ENCODE measurements around the gene GALNT9.

Gene GALNT9

GRCh38 chr12:132249689-132250478 lies 79.5 kb downstream of the GALNT9 start:
- in situ Hi-C loops (cut with HindIII; ENCODE audit: low sequenced_read_pairs), result no loop called here
- no peak overlapping the region for H3K4me3 ChIP-seq (ENCODE audit: low read depth, low read length)
- TF ChIP-seq, protein P1, sequence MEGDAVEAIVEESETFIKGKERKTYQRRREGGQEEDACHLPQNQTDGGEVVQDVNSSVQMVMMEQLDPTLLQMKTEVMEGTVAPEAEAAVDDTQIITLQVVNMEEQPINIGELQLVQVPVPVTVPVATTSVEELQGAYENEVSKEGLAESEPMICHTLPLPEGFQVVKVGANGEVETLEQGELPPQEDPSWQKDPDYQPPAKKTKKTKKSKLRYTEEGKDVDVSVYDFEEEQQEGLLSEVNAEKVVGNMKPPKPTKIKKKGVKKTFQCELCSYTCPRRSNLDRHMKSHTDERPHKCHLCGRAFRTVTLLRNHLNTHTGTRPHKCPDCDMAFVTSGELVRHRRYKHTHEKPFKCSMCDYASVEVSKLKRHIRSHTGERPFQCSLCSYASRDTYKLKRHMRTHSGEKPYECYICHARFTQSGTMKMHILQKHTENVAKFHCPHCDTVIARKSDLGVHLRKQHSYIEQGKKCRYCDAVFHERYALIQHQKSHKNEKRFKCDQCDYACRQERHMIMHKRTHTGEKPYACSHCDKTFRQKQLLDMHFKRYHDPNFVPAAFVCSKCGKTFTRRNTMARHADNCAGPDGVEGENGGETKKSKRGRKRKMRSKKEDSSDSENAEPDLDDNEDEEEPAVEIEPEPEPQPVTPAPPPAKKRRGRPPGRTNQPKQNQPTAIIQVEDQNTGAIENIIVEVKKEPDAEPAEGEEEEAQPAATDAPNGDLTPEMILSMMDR (IDR thresholded peaks at IDR 0.05; ENCODE audit: low read depth, low read length, missing control alignments), result no peak
- no peak for DNase-seq (ENCODE audit: low read depth)

- in situ Hi-C loops (cut with HindIII; ENCODE audit: low sequenced_read_pairs), result no loop called here
- no peak overlapping the region for H3K4me3 ChIP-seq (ENCODE audit: low read depth, low read length)
- DNase-seq (ENCODE audit: low read depth), result no peak
- TF ChIP-seq, protein P1 (IDR thresholded peaks at IDR 0.05; ENCODE audit: low read depth, low read length, missing control alignments), result no peak
Measured at GRCh38 chr12:132248453-132249167, 80.8 kb downstream of the GALNT9 start.

DNA sequence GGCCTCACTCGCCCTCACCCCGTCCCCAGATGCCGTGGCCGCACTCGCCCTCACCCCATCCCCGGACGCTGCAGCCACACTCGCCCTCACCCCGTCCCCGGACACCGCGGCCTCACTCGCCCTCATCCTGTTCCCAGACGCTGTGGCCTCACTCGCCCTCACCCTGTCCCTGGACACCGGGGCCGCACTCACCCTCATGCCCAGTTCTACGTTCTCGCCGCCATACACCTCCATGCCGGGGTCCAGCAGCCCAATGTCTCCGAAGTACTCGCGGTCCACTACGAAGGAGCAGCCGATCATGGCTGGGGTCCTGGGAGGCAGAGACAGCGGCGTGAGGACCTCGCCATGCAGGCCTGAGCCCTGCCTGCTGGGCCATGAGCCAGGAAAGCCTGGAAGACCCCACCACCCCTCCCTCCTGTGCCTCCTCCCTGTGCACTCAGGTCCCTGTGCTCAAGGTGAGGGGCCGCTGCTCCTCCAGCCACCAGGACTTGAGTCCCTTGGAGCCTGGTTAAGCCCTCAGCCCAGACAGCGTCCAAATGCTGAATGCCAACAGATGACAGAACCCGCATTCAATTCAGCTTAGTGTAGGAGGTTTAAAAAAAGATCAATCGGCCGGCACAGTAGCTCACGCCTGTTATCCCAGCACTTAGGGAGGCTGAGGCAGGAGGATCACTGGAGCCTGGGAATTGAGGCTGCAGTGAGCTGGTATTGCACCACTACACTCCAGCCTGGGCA lies 81.5 kb downstream of the GALNT9 start:
- DNase-seq (ENCODE audit: low read depth), result no peak

DNA sequence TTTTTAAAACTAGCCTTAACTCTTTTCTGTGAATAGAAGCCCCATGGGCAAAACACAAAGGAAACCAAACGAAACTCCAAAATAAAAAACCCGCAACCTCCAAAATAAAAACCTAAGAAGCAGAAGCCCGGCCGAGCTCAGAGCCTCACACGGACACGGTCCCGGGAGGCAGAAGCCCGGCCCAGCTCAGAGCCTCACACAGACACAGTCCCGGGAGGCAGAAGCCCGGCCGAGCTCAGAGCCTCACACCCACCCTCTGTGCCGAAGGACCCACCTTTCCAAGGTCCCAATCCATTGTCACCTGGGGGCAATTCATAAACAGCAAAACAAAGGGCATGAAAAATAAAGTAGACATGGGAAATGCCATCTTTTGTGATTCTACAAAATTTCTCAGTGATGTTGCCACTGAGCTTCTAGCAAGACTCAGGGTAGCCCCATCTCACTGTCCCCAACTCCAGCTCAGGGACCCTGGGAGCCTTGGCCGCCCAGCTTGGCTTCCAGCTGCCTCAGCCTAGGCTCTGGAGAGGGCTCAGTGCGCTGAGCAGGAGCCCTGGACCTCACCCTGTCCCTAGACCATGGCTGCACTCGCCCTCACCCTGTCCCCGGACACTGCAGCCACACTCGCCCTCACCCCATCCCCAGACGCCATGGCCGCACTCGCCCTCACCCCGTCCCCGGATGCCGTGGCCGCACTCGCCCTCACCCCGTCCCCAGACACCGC lies 82.2 kb downstream of the GALNT9 start:
- TF ChIP-seq, protein P1 (IDR thresholded peaks at IDR 0.05; ENCODE audit: low read depth, low read length, missing control alignments), result no peak
- DNase-seq (ENCODE audit: low read depth), result no peak
- in situ Hi-C loops (cut with HindIII; ENCODE audit: low sequenced_read_pairs), result no loop called here
- no peak overlapping the region for H3K4me3 ChIP-seq (ENCODE audit: low read depth, low read length)

More for the DNA sequence above, 81.5 kb downstream of the GALNT9 start:
- TF ChIP-seq, protein P1 (IDR thresholded peaks at IDR 0.05; ENCODE audit: low read depth, low read length, missing control alignments), result no peak
- no peak overlapping the region for H3K4me3 ChIP-seq (ENCODE audit: low read depth, low read length)
- in situ Hi-C loops (cut with HindIII; ENCODE audit: low sequenced_read_pairs), result no loop called here

DNA sequence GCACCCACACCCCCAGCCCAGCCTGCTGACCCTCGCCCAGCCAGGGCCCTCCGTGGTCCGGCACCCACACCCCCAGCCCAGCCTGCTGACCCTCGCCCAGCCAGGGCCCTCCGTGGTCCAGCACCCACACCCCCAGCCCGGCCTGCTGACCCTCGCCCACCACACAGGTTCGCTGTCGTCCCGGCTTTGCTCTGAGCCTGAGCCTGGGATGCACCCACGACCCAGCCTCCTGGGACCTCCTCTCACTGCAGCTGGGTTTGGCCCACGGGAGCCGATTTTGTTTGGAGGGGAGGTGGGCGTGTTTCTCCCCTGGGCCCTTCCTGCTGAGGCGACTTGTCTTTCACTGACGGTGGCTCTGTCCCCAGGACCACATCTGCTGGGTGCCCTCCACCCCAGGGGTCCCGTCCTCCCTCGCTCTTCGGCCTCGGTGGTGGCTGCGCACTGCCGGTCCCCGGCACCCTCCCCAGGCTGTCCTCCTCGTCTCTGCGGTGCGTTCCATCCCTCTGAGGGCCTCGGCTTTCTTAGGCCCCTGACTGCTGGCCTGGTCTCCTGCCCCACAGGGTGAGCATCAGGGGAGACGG lies 83.8 kb downstream of the GALNT9 start:
- TF ChIP-seq, protein P1 (IDR thresholded peaks at IDR 0.05; ENCODE audit: low read depth, low read length, missing control alignments), result no peak
- H3K4me3 ChIP-seq (ENCODE audit: low read depth, low read length), result no peak overlapping the region
- in situ Hi-C loops (cut with HindIII; ENCODE audit: low sequenced_read_pairs), result no loop called here
- DNase-seq (ENCODE audit: low read depth), result no peak
